ENCODE data around the gene IGSF21. TPM values are rescaled to one million over a fixed set of nuclear protein-coding genes. Genes with fewer than 3 reads are reported as not detected.

IGSF21 gene
- total and polyA plus RNA-seq, 2 of the 4 experiments (the other 2 are of a cell fraction), result not detected

DNA sequence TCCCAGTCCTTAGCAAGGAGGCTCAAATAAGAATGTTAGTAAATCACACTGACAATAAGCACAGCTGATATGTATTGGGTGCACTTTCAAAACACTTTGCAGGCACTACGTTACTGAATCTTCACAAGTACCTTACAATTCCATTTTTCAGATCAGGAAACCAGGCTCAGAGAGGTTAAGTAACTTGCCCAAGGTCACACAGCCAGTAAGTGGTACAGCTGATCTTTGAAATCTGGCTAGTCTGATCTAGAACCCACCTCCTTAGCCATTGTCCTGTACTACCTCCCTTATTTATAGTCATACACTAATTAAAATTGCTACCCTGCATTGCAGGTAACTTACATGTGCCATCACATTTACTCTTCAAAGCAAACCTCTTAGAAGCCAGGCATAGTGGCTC, 251.0 kb downstream of the IGSF21 start:
- H4K20me1 ChIP-seq (ENCODE audit: insufficient read depth, low read length), result no peaks in the 10 kb centered on the region
- no peak overlapping the region for H2BK120ac ChIP-seq (ENCODE audit: low read depth, low read length)
- no peak overlapping the region for H2AK9ac ChIP-seq (replicated peaks; ENCODE audit: low read depth, low read length, poor library complexity)
- no peak for ATAC-seq (ENCODE audit: low read depth)
- no CpG with 5 or more reads among the region's 1 CpG for WGBS, 2 experiments (ENCODE audit: extremely low coverage in 2 of 2, insufficient read length in 1 of 2)
- no peak overlapping the region for H4K5ac ChIP-seq (ENCODE audit: low read depth, low read length)
- intact Hi-C loops (cut with micrococcal nuclease) (loop anchor here (5.0 kb wide), 1 partner anchor 886 kb away; no protein-coding TSS in a partner anchor), in situ Hi-C loops (cut with MboI; ENCODE audit: low sequenced_read_pairs) (no loop called here), dilution Hi-C loops (cut with HindIII; ENCODE audit: low sequenced_read_pairs, unreplicated experiment) (no loop called here)
- H3K27me3 ChIP-seq (ENCODE audit: control insufficient read depth, insufficient read depth, low read length), result no peaks in the 10 kb centered on the region
- no peaks in the 10 kb centered on the region for H3K4me1 ChIP-seq (ENCODE audit: control insufficient read depth, insufficient read depth, low read length)
- H2AFZ ChIP-seq (replicated peaks; ENCODE audit: low read length, poor library complexity), result no peak overlapping the region
- no peaks in the 10 kb centered on the region for H3K79me1 ChIP-seq (ENCODE audit: low read depth in 1 of 2, low read length in 2 of 2)
- no peaks in the 10 kb centered on the region for H3K9me1 ChIP-seq (ENCODE audit: insufficient read depth, low read length)
- H3K9me3 ChIP-seq (ENCODE audit: control insufficient read depth, insufficient read depth, low read length), result peaks cover 36% of the 10 kb centered on the region
- H2BK20ac ChIP-seq (ENCODE audit: low read depth, low read length), result no peak overlapping the region
- H2AK5ac ChIP-seq (ENCODE audit: low read depth, low read length), result no peak overlapping the region
- ChIA-PET CTCF (no interaction called here), POLR2A (ENCODE audit: unreplicated experiment) (no interaction called here)
- no TSS peak for BruUV-seq (replicated peaks)
- H4K91ac ChIP-seq (ENCODE audit: insufficient read depth, low read depth, low read length), result no peak overlapping the region
- no peak for DNase-seq
- no peak overlapping the region for H3K27ac ChIP-seq (ENCODE audit: insufficient read depth, low read length)
- H2BK5ac ChIP-seq (ENCODE audit: low read depth, low read length, poor library complexity, severe bottlenecking), result no peak overlapping the region
- no peak overlapping the region for H3K4ac ChIP-seq (ENCODE audit: low read depth, low read length)
- no peak overlapping the region for H2BK15ac ChIP-seq (ENCODE audit: low read depth, low read length)
- TF ChIP-seq MAFK (IDR thresholded peaks at IDR 0.05; ENCODE audit: low read depth, low read length), result no peak
- TF ChIP-seq RAD21 (IDR thresholded peaks at IDR 0.05; ENCODE audit: low read length), result no peak
- no peak for TF ChIP-seq CHD1 (IDR thresholded peaks at IDR 0.05; ENCODE audit: low read depth, low read length)
- TF ChIP-seq USF2 (IDR thresholded peaks at IDR 0.05; ENCODE audit: low read depth, low read length), result no peak
- no peak for TF ChIP-seq RFX5 (IDR thresholded peaks at IDR 0.05; ENCODE audit: low read depth, low read length)
- no peak for TF ChIP-seq POLR2A (IDR thresholded peaks at IDR 0.05; ENCODE audit: low read depth, low read length)
- TF ChIP-seq CEBPB (IDR thresholded peaks at IDR 0.05; ENCODE audit: low read depth, low read length), result no peak
- TF ChIP-seq, protein P1, sequence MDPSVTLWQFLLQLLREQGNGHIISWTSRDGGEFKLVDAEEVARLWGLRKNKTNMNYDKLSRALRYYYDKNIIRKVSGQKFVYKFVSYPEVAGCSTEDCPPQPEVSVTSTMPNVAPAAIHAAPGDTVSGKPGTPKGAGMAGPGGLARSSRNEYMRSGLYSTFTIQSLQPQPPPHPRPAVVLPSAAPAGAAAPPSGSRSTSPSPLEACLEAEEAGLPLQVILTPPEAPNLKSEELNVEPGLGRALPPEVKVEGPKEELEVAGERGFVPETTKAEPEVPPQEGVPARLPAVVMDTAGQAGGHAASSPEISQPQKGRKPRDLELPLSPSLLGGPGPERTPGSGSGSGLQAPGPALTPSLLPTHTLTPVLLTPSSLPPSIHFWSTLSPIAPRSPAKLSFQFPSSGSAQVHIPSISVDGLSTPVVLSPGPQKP (IDR thresholded peaks at IDR 0.05; ENCODE audit: borderline replicate concordance, low read depth, low read length), result no peak
- no peak for TF ChIP-seq NFE2L2 (IDR thresholded peaks at IDR 0.05; ENCODE audit: low read depth, low read length)
- TF ChIP-seq RCOR1 (IDR thresholded peaks at IDR 0.05; ENCODE audit: insufficient replicate concordance, low read length), result no peak
- no peak for TF ChIP-seq FOS (IDR thresholded peaks at IDR 0.05; ENCODE audit: low read depth, low read length)
- TF ChIP-seq MXI1 (IDR thresholded peaks at IDR 0.05; ENCODE audit: borderline replicate concordance, low read depth, low read length), result no peak
- TF ChIP-seq MAZ (IDR thresholded peaks at IDR 0.05; ENCODE audit: borderline replicate concordance, low read depth, low read length), result no peak
- TF ChIP-seq, protein P2, sequence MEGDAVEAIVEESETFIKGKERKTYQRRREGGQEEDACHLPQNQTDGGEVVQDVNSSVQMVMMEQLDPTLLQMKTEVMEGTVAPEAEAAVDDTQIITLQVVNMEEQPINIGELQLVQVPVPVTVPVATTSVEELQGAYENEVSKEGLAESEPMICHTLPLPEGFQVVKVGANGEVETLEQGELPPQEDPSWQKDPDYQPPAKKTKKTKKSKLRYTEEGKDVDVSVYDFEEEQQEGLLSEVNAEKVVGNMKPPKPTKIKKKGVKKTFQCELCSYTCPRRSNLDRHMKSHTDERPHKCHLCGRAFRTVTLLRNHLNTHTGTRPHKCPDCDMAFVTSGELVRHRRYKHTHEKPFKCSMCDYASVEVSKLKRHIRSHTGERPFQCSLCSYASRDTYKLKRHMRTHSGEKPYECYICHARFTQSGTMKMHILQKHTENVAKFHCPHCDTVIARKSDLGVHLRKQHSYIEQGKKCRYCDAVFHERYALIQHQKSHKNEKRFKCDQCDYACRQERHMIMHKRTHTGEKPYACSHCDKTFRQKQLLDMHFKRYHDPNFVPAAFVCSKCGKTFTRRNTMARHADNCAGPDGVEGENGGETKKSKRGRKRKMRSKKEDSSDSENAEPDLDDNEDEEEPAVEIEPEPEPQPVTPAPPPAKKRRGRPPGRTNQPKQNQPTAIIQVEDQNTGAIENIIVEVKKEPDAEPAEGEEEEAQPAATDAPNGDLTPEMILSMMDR (conservative IDR thresholded peaks at IDR 0.05; ENCODE audit: low read depth, low read length), result no peak
- TF ChIP-seq BHLHE40 (IDR thresholded peaks at IDR 0.05; ENCODE audit: low read depth, low read length), result no peak
- TF ChIP-seq SMC3 (IDR thresholded peaks at IDR 0.05; ENCODE audit: low read depth, low read length), result no peak
- no peak overlapping the region for H3K4me3 ChIP-seq (ENCODE audit: insufficient read depth, low read depth, low read length)
- no peak overlapping the region for H3K14ac ChIP-seq (replicated peaks; ENCODE audit: low read depth, low read length)
- no peak overlapping the region for H3K4me2 ChIP-seq (ENCODE audit: low read depth, low read length)
- no peak overlapping the region for H3K18ac ChIP-seq (ENCODE audit: low read depth, low read length)
- no peaks in the 10 kb centered on the region for H3K36me3 ChIP-seq (ENCODE audit: control insufficient read depth, insufficient read depth, low read length)
- H3K9ac ChIP-seq (ENCODE audit: low read depth, low read length), result no peak overlapping the region
- H3K56ac ChIP-seq (ENCODE audit: extremely low read depth, insufficient read depth, low read length), result no peak overlapping the region
- no peak overlapping the region for H4K8ac ChIP-seq (ENCODE audit: low read depth in 2 of 2, low read length in 2 of 2)
- no peak overlapping the region for H3K23ac ChIP-seq (ENCODE audit: low read depth, low read length)

All from IMR-90 (cell line).